Mesenchymal stem cell (in vitro differentiated cells and primary cell): ENCODE data around the gene SNPH.
A peak's percentile ranks its signal among the peaks of the same experiment; 100 is the strongest.

ENCODE experiments used
- DNase-seq: peaks from one replicate; pipeline ENCODE4 v3.0.0-alpha.2; 2013
- H2AFZ ChIP-seq: one replicate; pipeline ENCODE4 v1.6.1; 2013; ENCODE audit warnings: low read depth, mild to moderate bottlenecking, control low read depth, inconsistent platforms, low read length, moderate library complexity
- H2AK5ac ChIP-seq: 2 replicates; pipeline ENCODE4 v1.6.1; 2013; ENCODE audit warnings: low read length, moderate library complexity, mild to moderate bottlenecking, inconsistent platforms; ENCODE audit not compliant: severe bottlenecking
- H2BK120ac ChIP-seq: one replicate; pipeline ENCODE4 v1.6.1; 2013; ENCODE audit warnings: low read depth, mild to moderate bottlenecking, inconsistent platforms, low read length, moderate library complexity
- H2BK12ac ChIP-seq, 2 experiments: one replicate each; pipeline ENCODE4 v1.6.1; 2013; ENCODE audit warnings: inconsistent platforms in 2 of 2, low read length in 2 of 2, mild to moderate bottlenecking in 2 of 2, moderate library complexity in 2 of 2, control low read depth in 1 of 2
- H2BK15ac ChIP-seq: one replicate; pipeline ENCODE4 v1.6.1; 2013; ENCODE audit warnings: mild to moderate bottlenecking, low read depth, inconsistent platforms; ENCODE audit not compliant: poor library complexity, severe bottlenecking
- H2BK5ac ChIP-seq: 2 replicates; pipeline ENCODE4 v1.6.1; 2013; ENCODE audit warnings: low read depth, mild to moderate bottlenecking, low read length, control low read depth, inconsistent platforms; ENCODE audit not compliant: poor library complexity, severe bottlenecking
- H3K14ac ChIP-seq, 2 experiments: one replicate each; pipeline ENCODE4 v1.6.1; 2013; ENCODE audit warnings: inconsistent platforms in 2 of 2, low read length in 2 of 2, control low read depth in 1 of 2, mild to moderate bottlenecking in 1 of 2, moderate library complexity in 1 of 2
- H3K18ac ChIP-seq, 2 experiments: one replicate each; pipeline ENCODE4 v1.6.1; 2013; ENCODE audit warnings: inconsistent platforms in 2 of 2, low read length in 2 of 2, control low read depth in 1 of 2, low read depth in 1 of 2, mild to moderate bottlenecking in 1 of 2
- H3K23ac ChIP-seq, 2 experiments: one replicate each; pipeline ENCODE4 v1.6.1; 2013; ENCODE audit warnings: inconsistent platforms in 2 of 2, low read length in 2 of 2, mild to moderate bottlenecking in 2 of 2, moderate library complexity in 2 of 2, control low read depth in 1 of 2
- H3K27ac ChIP-seq: 2 replicates; pipeline ENCODE4 v1.5.1; 2013; ENCODE audit warnings: mild to moderate bottlenecking, moderate library complexity, low read length, control low read depth, inconsistent platforms; ENCODE audit not compliant: poor library complexity, severe bottlenecking
- H3K27me3 ChIP-seq, 2 experiments: 2 replicates each; pipeline versions ENCODE4 v1.6.1 to v1.7.0; 2013; ENCODE audit warnings: low read length in 2 of 2, mild to moderate bottlenecking in 2 of 2, moderate library complexity in 2 of 2, control low read depth in 1 of 2, inconsistent platforms in 1 of 2; ENCODE audit not compliant: control insufficient read depth in 1 of 2, insufficient read depth in 1 of 2
- H3K36me3 ChIP-seq, 2 experiments: 2 replicates each; pipeline versions ENCODE4 v1.6.1 to v1.7.0; 2013; ENCODE audit warnings: low read length in 2 of 2, control low read depth in 1 of 2, inconsistent platforms in 1 of 2, low read depth in 1 of 2, mild to moderate bottlenecking in 1 of 2; ENCODE audit not compliant: insufficient read depth in 2 of 2, control insufficient read depth in 1 of 2
- H3K4ac ChIP-seq, 2 experiments: one replicate each; pipeline ENCODE4 v1.6.1; 2013; ENCODE audit warnings: inconsistent platforms in 2 of 2, low read length in 2 of 2, mild to moderate bottlenecking in 2 of 2, moderate library complexity in 2 of 2, control low read depth in 1 of 2, low read depth in 1 of 2
- H3K4me1 ChIP-seq: 2 replicates; pipeline ENCODE4 v1.6.1; 2013; ENCODE audit warnings: low read depth, low read length, control low read depth; ENCODE audit not compliant: control insufficient read depth, insufficient read depth
- H3K4me2 ChIP-seq: 2 replicates; pipeline ENCODE4 v1.6.1; 2013; ENCODE audit warnings: low read length, mild to moderate bottlenecking, inconsistent platforms; ENCODE audit not compliant: poor library complexity, severe bottlenecking
- H3K4me3 ChIP-seq, 2 experiments: 2 replicates each; pipeline versions ENCODE4 v1.5.1 to v1.7.0; 2013; ENCODE audit warnings: low read length in 2 of 2, mild to moderate bottlenecking in 2 of 2, control low read depth in 1 of 2, low read depth in 1 of 2; ENCODE audit not compliant: insufficient read depth in 1 of 2
- H3K79me1 ChIP-seq: replicated peaks from 2 replicates; pipeline ENCODE4 v1.6.1; 2013; ENCODE audit warnings: mild to moderate bottlenecking, control low read depth, low read length, inconsistent platforms; ENCODE audit not compliant: poor library complexity, severe bottlenecking
- H3K9ac ChIP-seq: 2 replicates; pipeline ENCODE4 v1.7.0; 2013; ENCODE audit warnings: mild to moderate bottlenecking, low read length, moderate library complexity
- H3K9me3 ChIP-seq: 2 replicates; pipeline ENCODE4 v1.7.0; 2013; ENCODE audit warnings: mild to moderate bottlenecking, low read length; ENCODE audit not compliant: control insufficient read depth
- H4K8ac ChIP-seq: one replicate; pipeline ENCODE4 v1.6.1; 2013; ENCODE audit warnings: inconsistent platforms, mild to moderate bottlenecking, low read length, moderate library complexity
- H4K91ac ChIP-seq: one replicate; pipeline ENCODE4 v1.6.1; 2013; ENCODE audit warnings: mild to moderate bottlenecking, low read length, inconsistent platforms
- WGBS: methylation state at CpG from one replicate; pipeline ENCODE4 v1.1.7; 2013; ENCODE audit warnings: mixed read lengths; 5-methylcytosine and 5-hydroxymethylcytosine counted together

Gene SNPH

GRCh38 chr20:1273366-1273765, 7.3 kb downstream of the SNPH start:
- DNase-seq: no peak
- Histone ChIP-seq H3K4me1 (peaks cover 21% of the 10 kb centered on the region), H3K27me3 (no peaks in the 10 kb centered on the region), H3K14ac (no peak overlapping the region), H2BK12ac (no peak overlapping the region), H2BK5ac (no peak overlapping the region), H3K23ac (no peak overlapping the region), H3K9me3 (no peaks in the 10 kb centered on the region), H3K4me2 (no peak overlapping the region), H3K27ac (no peak overlapping the region), H2AK5ac (no peak overlapping the region), H3K4me3 (no peak overlapping the region), H3K9ac (no peak overlapping the region), H4K8ac (no peak overlapping the region), H3K36me3 (peaks cover 12 to 20% of the 10 kb centered on the region in 2 experiments), H4K91ac (no peak overlapping the region), H3K18ac (peak overlapping the region in 1 of 2 experiments; percentile 5), H2BK15ac (no peak overlapping the region), H3K4ac (no peak overlapping the region), H3K79me1 (peaks cover 44% of the 10 kb centered on the region), H2BK120ac (no peak overlapping the region), H2AFZ (no peak overlapping the region)
- 100% methylated on average over 1 of the region's 2 CpGs for WGBS

GRCh38 chr20:1274485-1275311, 8.6 kb downstream of the SNPH start:
- WGBS: 95% methylated on average over 14 of the region's 14 CpGs

DNA sequence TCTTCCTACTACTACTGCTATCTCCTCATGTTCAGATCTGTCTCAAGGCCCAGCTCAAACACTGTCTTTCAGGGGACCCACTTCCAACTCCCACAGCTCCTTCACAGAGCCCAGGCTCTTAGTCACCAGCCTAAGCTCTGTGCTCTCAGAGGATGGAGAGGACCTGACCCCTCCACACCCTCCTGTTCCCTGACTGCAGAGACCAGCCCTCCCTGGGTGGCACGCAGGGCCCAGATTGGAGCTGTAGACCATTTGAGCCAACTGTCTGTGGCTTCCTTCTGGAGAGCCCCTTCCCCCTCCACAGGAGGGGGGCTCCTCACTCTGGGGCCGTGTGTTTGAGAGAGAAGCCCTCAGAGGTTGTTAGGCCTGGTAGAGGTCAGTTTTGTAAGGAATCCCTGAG, 9.8 kb downstream of the SNPH start:
- Histone ChIP-seq H2BK5ac (no peak overlapping the region), H3K23ac (no peak overlapping the region), H3K18ac (no peak overlapping the region), H4K91ac (no peak overlapping the region), H4K8ac (no peak overlapping the region), H3K4ac (no peak overlapping the region), H2AK5ac (peak overlapping the region; percentile 5), H3K27ac (no peak overlapping the region), H3K36me3 (peaks cover 7 to 12% of the 10 kb centered on the region in 2 experiments), H2BK12ac (no peak overlapping the region), H3K14ac (no peak overlapping the region), H3K9ac (no peak overlapping the region), H2AFZ (no peak overlapping the region), H3K79me1 (peaks cover 36% of the 10 kb centered on the region), H2BK15ac (no peak overlapping the region), H2BK120ac (no peak overlapping the region), H3K9me3 (no peaks in the 10 kb centered on the region), H3K4me1 (peaks cover 30% of the 10 kb centered on the region), H3K4me3 (no peak overlapping the region), H3K4me2 (no peak overlapping the region), H3K27me3 (no peaks in the 10 kb centered on the region)
- 72% methylated on average over 2 of the region's 2 CpGs for WGBS
- DNase-seq: no peak

More at GRCh38 chr20:1274485-1275311, 8.6 kb downstream of the SNPH start:
- Histone ChIP-seq H2BK120ac (no peak overlapping the region), H2AK5ac (peak overlapping the region; percentile 43), H3K4me1 (peaks cover 21% of the 10 kb centered on the region), H3K14ac (no peak overlapping the region), H2AFZ (no peak overlapping the region), H3K18ac (no peak overlapping the region), H3K79me1 (peaks cover 39% of the 10 kb centered on the region), H4K8ac (no peak overlapping the region), H3K23ac (no peak overlapping the region), H3K27me3 (no peaks in the 10 kb centered on the region), H3K4ac (no peak overlapping the region), H4K91ac (no peak overlapping the region), H3K27ac (no peak overlapping the region), H3K9me3 (no peaks in the 10 kb centered on the region), H2BK5ac (no peak overlapping the region), H3K36me3 (peaks cover 11 to 12% of the 10 kb centered on the region in 2 experiments), H2BK15ac (no peak overlapping the region), H2BK12ac (no peak overlapping the region), H3K4me3 (no peak overlapping the region), H3K4me2 (no peak overlapping the region), H3K9ac (no peak overlapping the region)
- no peak for DNase-seq

GRCh38 chr20:1277529-1278322, 11.6 kb downstream of the SNPH start:
- no peak overlapping the region for H2AK5ac ChIP-seq
- H2BK12ac ChIP-seq: no peak overlapping the region
- H4K8ac ChIP-seq: no peak overlapping the region
- H3K9ac ChIP-seq: no peak overlapping the region
- no peak for DNase-seq
- peaks cover 8 to 15% of the 10 kb centered on the region in 2 experiments for H3K36me3 ChIP-seq
- H3K4me2 ChIP-seq: no peak overlapping the region
- WGBS: 97% methylated on average over 8 of the region's 8 CpGs
- H2BK15ac ChIP-seq: no peak overlapping the region
- peaks cover 29% of the 10 kb centered on the region for H3K4me1 ChIP-seq
- peaks cover 42% of the 10 kb centered on the region for H3K79me1 ChIP-seq
- no peaks in the 10 kb centered on the region for H3K9me3 ChIP-seq
- H4K91ac ChIP-seq: peak overlapping the region; percentile 45
- no peak overlapping the region for H3K27ac ChIP-seq
- H2BK120ac ChIP-seq: no peak overlapping the region
- no peaks in the 10 kb centered on the region for H3K27me3 ChIP-seq
- H3K4me3 ChIP-seq: no peak overlapping the region
- H3K14ac ChIP-seq: peak overlapping the region in 1 of 2 experiments; percentile 26
- no peak overlapping the region for H2BK5ac ChIP-seq
- H3K18ac ChIP-seq: peak overlapping the region in 1 of 2 experiments; percentile 1
- no peak overlapping the region for H3K4ac ChIP-seq
- no peak overlapping the region for H2AFZ ChIP-seq
- H3K23ac ChIP-seq: no peak overlapping the region
